Measurements from ENCODE around the gene FNDC5.

Gene FNDC5

GRCh38 chr1:32867151-32867550 is 3.6 kb downstream of the FNDC5 start:
- no peak overlapping the region for H3K9ac ChIP-seq (ENCODE audit: low read length)
- H3K27me3 ChIP-seq (ENCODE audit: low read length), result no peaks in the 10 kb centered on the region
- H3F3A ChIP-seq (ENCODE audit: insufficient read depth), result no peaks in the 10 kb centered on the region
- no peaks in the 10 kb centered on the region for H3K79me2 ChIP-seq (ENCODE audit: insufficient read depth, low read length)
- H3K27ac ChIP-seq (ENCODE audit: low read depth, low read length), result no peak overlapping the region
- H3K9me3 ChIP-seq (ENCODE audit: insufficient read depth, low read length), result no peaks in the 10 kb centered on the region
- H4K20me1 ChIP-seq (ENCODE audit: low read depth, low read length), result no peaks in the 10 kb centered on the region
- H3K4me2 ChIP-seq (ENCODE audit: low read depth, low read length, poor library complexity, severe bottlenecking), result no peak overlapping the region
- no peaks in the 10 kb centered on the region for H3K36me3 ChIP-seq (ENCODE audit: low read length)
- H3K4me3 ChIP-seq (ENCODE audit: insufficient read depth, low read length, poor library complexity, severe bottlenecking), result no peak overlapping the region
- TF ChIP-seq CTCF (IDR thresholded peaks at IDR 0.05; ENCODE audit: insufficient read depth, low read length, poor library complexity, severe bottlenecking), result no peak
- TF ChIP-seq EZH2phosphoT487 (conservative IDR thresholded peaks at IDR 0.05; ENCODE audit: low read length), result no peak
- no peak overlapping the region for H2AFZ ChIP-seq (ENCODE audit: low read depth, low read length, severe bottlenecking)
- H3K9me2 ChIP-seq (replicated peaks; ENCODE audit: insufficient read depth, low read length), result no peaks in the 10 kb centered on the region

GRCh38 chr1:32865639-32866405 is 4.9 kb downstream of the FNDC5 start:
- Histone ChIP-seq H3K9ac (ENCODE audit: low read length) (no peak overlapping the region), H3F3A (ENCODE audit: insufficient read depth) (no peaks in the 10 kb centered on the region), H3K9me3 (ENCODE audit: insufficient read depth, low read length) (no peaks in the 10 kb centered on the region), H3K27me3 (ENCODE audit: low read length) (no peaks in the 10 kb centered on the region), H3K27ac (ENCODE audit: low read depth, low read length) (no peak overlapping the region), H3K36me3 (ENCODE audit: low read length) (no peaks in the 10 kb centered on the region), H3K4me2 (ENCODE audit: low read depth, low read length, poor library complexity, severe bottlenecking) (no peak overlapping the region), H3K4me3 (ENCODE audit: insufficient read depth, low read length, poor library complexity, severe bottlenecking) (no peak overlapping the region), H4K20me1 (ENCODE audit: low read depth, low read length) (no peaks in the 10 kb centered on the region), H2AFZ (ENCODE audit: low read depth, low read length, severe bottlenecking) (no peak overlapping the region), H3K9me2 (replicated peaks; ENCODE audit: insufficient read depth, low read length) (no peaks in the 10 kb centered on the region), H3K79me2 (ENCODE audit: insufficient read depth, low read length) (no peaks in the 10 kb centered on the region)
- no peak for TF ChIP-seq CTCF (IDR thresholded peaks at IDR 0.05; ENCODE audit: insufficient read depth, low read length, poor library complexity, severe bottlenecking)
- no peak for TF ChIP-seq EZH2phosphoT487 (conservative IDR thresholded peaks at IDR 0.05; ENCODE audit: low read length)

GRCh38 chr1:32864375-32865019 is 6.2 kb downstream of the FNDC5 start:
- Histone ChIP-seq H3K4me2 (ENCODE audit: low read depth, low read length, poor library complexity, severe bottlenecking) (no peak overlapping the region), H3K9me3 (ENCODE audit: insufficient read depth, low read length) (no peaks in the 10 kb centered on the region), H4K20me1 (ENCODE audit: low read depth, low read length) (no peaks in the 10 kb centered on the region), H3K27me3 (ENCODE audit: low read length) (no peaks in the 10 kb centered on the region), H3K9me2 (replicated peaks; ENCODE audit: insufficient read depth, low read length) (no peaks in the 10 kb centered on the region), H3F3A (ENCODE audit: insufficient read depth) (no peaks in the 10 kb centered on the region), H3K9ac (ENCODE audit: low read length) (no peak overlapping the region), H3K79me2 (ENCODE audit: insufficient read depth, low read length) (no peaks in the 10 kb centered on the region), H3K36me3 (ENCODE audit: low read length) (no peaks in the 10 kb centered on the region), H2AFZ (ENCODE audit: low read depth, low read length, severe bottlenecking) (no peak overlapping the region), H3K4me3 (ENCODE audit: insufficient read depth, low read length, poor library complexity, severe bottlenecking) (no peak overlapping the region), H3K27ac (ENCODE audit: low read depth, low read length) (no peak overlapping the region)
- TF ChIP-seq CTCF (IDR thresholded peaks at IDR 0.05; ENCODE audit: insufficient read depth, low read length, poor library complexity, severe bottlenecking) (no peak), EZH2phosphoT487 (conservative IDR thresholded peaks at IDR 0.05; ENCODE audit: low read length) (no peak)

All from SU-DHL-6 (cell line).